ENCODE measurements around the gene JUNB. TPM values are rescaled to one million over a fixed set of nuclear protein-coding genes. Genes with fewer than 3 reads are reported as not detected.
A peak's percentile ranks its signal among the peaks of the same experiment; 100 is the strongest.

The JUNB gene
- total and polyA plus RNA-seq, 2 of the 13 experiments (the other 11 are each of a cell fraction or from before 2014, with no cell fraction given), result 7.7 to 8.2 TPM

DNA sequence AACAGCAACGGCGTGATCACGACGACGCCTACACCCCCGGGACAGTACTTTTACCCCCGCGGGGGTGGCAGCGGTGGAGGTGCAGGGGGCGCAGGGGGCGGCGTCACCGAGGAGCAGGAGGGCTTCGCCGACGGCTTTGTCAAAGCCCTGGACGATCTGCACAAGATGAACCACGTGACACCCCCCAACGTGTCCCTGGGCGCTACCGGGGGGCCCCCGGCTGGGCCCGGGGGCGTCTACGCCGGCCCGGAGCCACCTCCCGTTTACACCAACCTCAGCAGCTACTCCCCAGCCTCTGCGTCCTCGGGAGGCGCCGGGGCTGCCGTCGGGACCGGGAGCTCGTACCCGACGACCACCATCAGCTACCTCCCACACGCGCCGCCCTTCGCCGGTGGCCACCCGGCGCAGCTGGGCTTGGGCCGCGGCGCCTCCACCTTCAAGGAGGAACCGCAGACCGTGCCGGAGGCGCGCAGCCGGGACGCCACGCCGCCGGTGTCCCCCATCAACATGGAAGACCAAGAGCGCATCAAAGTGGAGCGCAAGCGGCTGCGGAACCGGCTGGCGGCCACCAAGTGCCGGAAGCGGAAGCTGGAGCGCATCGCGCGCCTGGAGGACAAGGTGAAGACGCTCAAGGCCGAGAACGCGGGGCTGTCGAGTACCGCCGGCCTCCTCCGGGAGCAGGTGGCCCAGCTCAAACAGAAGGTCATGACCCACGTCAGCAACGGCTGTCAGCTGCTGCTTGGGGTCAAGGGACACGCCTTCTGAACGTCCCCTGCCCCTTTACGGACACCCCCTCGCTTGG is 966 bp downstream of the JUNB start (continued):
- TF ChIP-seq, protein P1, sequence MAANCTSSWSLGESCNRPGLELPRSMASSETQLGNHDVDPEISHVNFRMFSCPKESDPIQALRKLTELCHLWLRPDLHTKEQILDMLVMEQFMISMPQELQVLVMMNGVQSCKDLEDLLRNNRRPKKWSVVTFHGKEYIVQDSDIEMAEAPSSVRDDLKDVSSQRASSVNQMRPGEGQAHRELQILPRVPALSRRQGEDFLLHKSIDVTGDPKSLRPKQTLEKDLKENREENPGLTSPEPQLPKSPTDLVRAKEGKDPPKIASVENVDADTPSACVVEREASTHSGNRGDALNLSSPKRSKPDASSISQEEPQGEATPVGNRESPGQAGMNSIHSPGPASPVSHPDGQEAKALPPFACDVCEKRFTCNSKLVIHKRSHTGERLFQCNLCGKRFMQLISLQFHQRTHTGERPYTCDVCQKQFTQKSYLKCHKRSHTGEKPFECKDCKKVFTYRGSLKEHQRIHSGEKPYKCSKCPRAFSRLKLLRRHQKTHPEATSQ (CRISPR knock-in tag; IDR thresholded peaks at IDR 0.05; ENCODE audit: borderline replicate concordance), result no peak
- TF ChIP-seq TCF7 (IDR thresholded peaks at IDR 0.05; ENCODE audit: low read depth) (no peak), REXO4 (CRISPR knock-in tag; IDR thresholded peaks at IDR 0.05; ENCODE audit: borderline replicate concordance) (0 out of 2 replicates have a peak, but pooled peaks have one; percentile 54), ARHGAP35 (CRISPR knock-in tag; IDR thresholded peaks at IDR 0.05; ENCODE audit: borderline replicate concordance) (peak; percentile 36; the same call in 1 of the 2 replicates), ZNF703 (CRISPR knock-in tag; IDR thresholded peaks at IDR 0.05; ENCODE audit: borderline replicate concordance) (peak; percentile 86), POLR2A (IDR thresholded peaks at IDR 0.05; ENCODE audit: insufficient read depth in 1 of 2, low read depth in 2 of 2, low read length in 2 of 2) (peak; percentile 33 to 51; a peak in 2 of 4 replicates), PAX8 (CRISPR knock-in tag; IDR thresholded peaks at IDR 0.05; ENCODE audit: borderline replicate concordance) (no peak), SMAD1 (CRISPR knock-in tag; IDR thresholded peaks at IDR 0.05; ENCODE audit: borderline replicate concordance, low read depth) (no peak; the same call in 1 of the 2 replicates), ZNF205 (CRISPR knock-in tag; IDR thresholded peaks at IDR 0.05) (peak; percentile 38; the same call in 1 of the 2 replicates)
- TF ChIP-seq, protein P2, sequence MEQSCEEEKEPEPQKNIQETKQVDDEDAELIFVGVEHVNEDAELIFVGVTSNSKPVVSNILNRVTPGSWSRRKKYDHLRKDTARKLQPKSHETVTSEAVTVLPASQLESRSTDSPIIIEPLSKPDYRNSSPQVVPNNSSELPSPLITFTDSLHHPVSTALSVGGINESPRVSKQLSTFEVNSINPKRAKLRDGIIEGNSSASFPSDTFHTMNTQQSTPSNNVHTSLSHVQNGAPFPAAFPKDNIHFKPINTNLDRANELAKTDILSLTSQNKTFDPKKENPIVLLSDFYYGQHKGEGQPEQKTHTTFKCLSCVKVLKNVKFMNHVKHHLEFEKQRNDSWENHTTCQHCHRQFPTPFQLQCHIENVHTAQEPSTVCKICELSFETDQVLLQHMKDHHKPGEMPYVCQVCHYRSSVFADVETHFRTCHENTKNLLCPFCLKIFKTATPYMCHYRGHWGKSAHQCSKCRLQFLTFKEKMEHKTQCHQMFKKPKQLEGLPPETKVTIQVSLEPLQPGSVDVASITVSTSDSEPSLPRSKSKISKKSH (CRISPR knock-in tag; IDR thresholded peaks at IDR 0.05; ENCODE audit: borderline replicate concordance), result peak; percentile 80; the same call in 1 of the 2 replicates
- TF ChIP-seq, protein P3, sequence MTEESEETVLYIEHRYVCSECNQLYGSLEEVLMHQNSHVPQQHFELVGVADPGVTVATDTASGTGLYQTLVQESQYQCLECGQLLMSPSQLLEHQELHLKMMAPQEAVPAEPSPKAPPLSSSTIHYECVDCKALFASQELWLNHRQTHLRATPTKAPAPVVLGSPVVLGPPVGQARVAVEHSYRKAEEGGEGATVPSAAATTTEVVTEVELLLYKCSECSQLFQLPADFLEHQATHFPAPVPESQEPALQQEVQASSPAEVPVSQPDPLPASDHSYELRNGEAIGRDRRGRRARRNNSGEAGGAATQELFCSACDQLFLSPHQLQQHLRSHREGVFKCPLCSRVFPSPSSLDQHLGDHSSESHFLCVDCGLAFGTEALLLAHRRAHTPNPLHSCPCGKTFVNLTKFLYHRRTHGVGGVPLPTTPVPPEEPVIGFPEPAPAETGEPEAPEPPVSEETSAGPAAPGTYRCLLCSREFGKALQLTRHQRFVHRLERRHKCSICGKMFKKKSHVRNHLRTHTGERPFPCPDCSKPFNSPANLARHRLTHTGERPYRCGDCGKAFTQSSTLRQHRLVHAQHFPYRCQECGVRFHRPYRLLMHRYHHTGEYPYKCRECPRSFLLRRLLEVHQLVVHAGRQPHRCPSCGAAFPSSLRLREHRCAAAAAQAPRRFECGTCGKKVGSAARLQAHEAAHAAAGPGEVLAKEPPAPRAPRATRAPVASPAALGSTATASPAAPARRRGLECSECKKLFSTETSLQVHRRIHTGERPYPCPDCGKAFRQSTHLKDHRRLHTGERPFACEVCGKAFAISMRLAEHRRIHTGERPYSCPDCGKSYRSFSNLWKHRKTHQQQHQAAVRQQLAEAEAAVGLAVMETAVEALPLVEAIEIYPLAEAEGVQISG (CRISPR knock-in tag; IDR thresholded peaks at IDR 0.05), result peak; percentile 81
- TF ChIP-seq, protein P4, sequence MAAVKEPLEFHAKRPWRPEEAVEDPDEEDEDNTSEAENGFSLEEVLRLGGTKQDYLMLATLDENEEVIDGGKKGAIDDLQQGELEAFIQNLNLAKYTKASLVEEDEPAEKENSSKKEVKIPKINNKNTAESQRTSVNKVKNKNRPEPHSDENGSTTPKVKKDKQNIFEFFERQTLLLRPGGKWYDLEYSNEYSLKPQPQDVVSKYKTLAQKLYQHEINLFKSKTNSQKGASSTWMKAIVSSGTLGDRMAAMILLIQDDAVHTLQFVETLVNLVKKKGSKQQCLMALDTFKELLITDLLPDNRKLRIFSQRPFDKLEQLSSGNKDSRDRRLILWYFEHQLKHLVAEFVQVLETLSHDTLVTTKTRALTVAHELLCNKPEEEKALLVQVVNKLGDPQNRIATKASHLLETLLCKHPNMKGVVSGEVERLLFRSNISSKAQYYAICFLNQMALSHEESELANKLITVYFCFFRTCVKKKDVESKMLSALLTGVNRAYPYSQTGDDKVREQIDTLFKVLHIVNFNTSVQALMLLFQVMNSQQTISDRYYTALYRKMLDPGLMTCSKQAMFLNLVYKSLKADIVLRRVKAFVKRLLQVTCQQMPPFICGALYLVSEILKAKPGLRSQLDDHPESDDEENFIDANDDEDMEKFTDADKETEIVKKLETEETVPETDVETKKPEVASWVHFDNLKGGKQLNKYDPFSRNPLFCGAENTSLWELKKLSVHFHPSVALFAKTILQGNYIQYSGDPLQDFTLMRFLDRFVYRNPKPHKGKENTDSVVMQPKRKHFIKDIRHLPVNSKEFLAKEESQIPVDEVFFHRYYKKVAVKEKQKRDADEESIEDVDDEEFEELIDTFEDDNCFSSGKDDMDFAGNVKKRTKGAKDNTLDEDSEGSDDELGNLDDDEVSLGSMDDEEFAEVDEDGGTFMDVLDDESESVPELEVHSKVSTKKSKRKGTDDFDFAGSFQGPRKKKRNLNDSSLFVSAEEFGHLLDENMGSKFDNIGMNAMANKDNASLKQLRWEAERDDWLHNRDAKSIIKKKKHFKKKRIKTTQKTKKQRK (IDR thresholded peaks at IDR 0.05; ENCODE audit: low read length), result no peak
- TF ChIP-seq, protein P5, sequence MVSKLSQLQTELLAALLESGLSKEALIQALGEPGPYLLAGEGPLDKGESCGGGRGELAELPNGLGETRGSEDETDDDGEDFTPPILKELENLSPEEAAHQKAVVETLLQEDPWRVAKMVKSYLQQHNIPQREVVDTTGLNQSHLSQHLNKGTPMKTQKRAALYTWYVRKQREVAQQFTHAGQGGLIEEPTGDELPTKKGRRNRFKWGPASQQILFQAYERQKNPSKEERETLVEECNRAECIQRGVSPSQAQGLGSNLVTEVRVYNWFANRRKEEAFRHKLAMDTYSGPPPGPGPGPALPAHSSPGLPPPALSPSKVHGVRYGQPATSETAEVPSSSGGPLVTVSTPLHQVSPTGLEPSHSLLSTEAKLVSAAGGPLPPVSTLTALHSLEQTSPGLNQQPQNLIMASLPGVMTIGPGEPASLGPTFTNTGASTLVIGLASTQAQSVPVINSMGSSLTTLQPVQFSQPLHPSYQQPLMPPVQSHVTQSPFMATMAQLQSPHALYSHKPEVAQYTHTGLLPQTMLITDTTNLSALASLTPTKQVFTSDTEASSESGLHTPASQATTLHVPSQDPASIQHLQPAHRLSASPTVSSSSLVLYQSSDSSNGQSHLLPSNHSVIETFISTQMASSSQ (IDR thresholded peaks at IDR 0.05; ENCODE audit: low read depth), result no peak
- TF ChIP-seq, protein P5 (CRISPR knock-in tag; IDR thresholded peaks at IDR 0.05; ENCODE audit: borderline replicate concordance), result peak; percentile 60; the same call in 1 of the 2 replicates

All from HepG2 (cell line).